Tibial nerve (tissue), 4 donors: Measurements from ENCODE around the gene SOS1. TPM values are rescaled to one million over a fixed set of nuclear protein-coding genes. Genes with fewer than 3 reads are reported as not detected.

Source experiments
- DNase-seq, 2 donors: peaks; one replicate each; pipeline ENCODE4 v3.0.0-alpha.2; 2019; ENCODE audit warnings: low spot score in 2 of 2
- H3K27ac ChIP-seq, 4 donors: fragments of 200-600 bp; sonication (generic) in 3 of 4; one replicate each; pipeline ENCODE4 v1.5.1; 2017 to 2019; ENCODE audit warnings: mild to moderate bottlenecking in 1 of 4
- H3K27me3 ChIP-seq, 2 donors: fragments of 200-600 bp; sonication (generic) in 1 of 2; one replicate each; pipeline versions ENCODE4 v1.5.1 to v1.6.0; 2017 to 2019
- H3K36me3 ChIP-seq, 3 donors: fragments of 200-600 bp; sonication (generic); one replicate each; pipeline ENCODE4 v1.5.1; 2018 to 2019
- H3K4me1 ChIP-seq, 4 donors: fragments of 200-600 bp; sonication (generic) in 3 of 4; one replicate each; pipeline ENCODE4 v1.5.1; 2017 to 2019
- H3K4me3 ChIP-seq, 4 donors: fragments of 200-600 bp; sonication (generic) in 3 of 4; one replicate each; pipeline ENCODE4 v1.5.1; 2017 to 2019; ENCODE audit warnings: mild to moderate bottlenecking in 1 of 4, moderate library complexity in 1 of 4
- H3K9me3 ChIP-seq, 4 donors: fragments of 200-600 bp; sonication (generic) in 3 of 4; one replicate each; pipeline ENCODE4 v1.5.1; 2017 to 2019
- CTCF ChIP-seq, 5 experiments: fragments of 200-600 bp in 3 of 5; fragments of 450-650 bp in 2 of 5; sonication (generic) in 3 of 5; IDR thresholded peaks; one replicate each; pipeline ENCODE4 v1.5.1; 2016 to 2019; ENCODE audit warnings: antibody characterized with exemption in 5 of 5, mild to moderate bottlenecking in 3 of 5, moderate library complexity in 2 of 5
- EP300 ChIP-seq, 2 donors: sonication (generic); formaldehyde crosslinking; IDR thresholded peaks; one replicate each; pipeline ENCODE4 v1.6.1; 2017; ENCODE audit warnings: antibody characterized with exemption in 2 of 2, mild to moderate bottlenecking in 1 of 2
- POLR2A ChIP-seq, 2 donors: fragments of 450-650 bp; IDR thresholded peaks; one replicate each; pipeline ENCODE4 v1.6.1; 2017; ENCODE audit warnings: antibody characterized with exemption in 2 of 2, mild to moderate bottlenecking in 2 of 2, moderate library complexity in 2 of 2
- WGBS, 2 donors: methylation state at CpG; one replicate each; pipeline ENCODE4 v1.1.5; 2018; 5-methylcytosine and 5-hydroxymethylcytosine counted together
- total RNA-seq, 4 donors: library from RNA; depleted of rRNA; stranded (reverse); fragments of >200 nt; gene quantifications; one replicate each; pipeline ENCODE4 v1.1.0, GENCODE V29; 2016

SOS1 gene
- total RNA-seq, 4 donors from 2014 or later, result 18.6 to 27.3 (median 23.4) TPM

- peaks cover 0 to 13% (median 6%) of the 10 kb centered on the region in 4 donors for H3K4me1 ChIP-seq
- H3K36me3 ChIP-seq, result peaks cover 0 to 10% (median 0%) of the 10 kb centered on the region in 3 donors
- no peak overlapping the region for H3K27ac ChIP-seq
- WGBS, 2 donors, result 92 to 98% methylated on average over 5 of the region's 5 CpGs
- TF ChIP-seq CTCF (IDR thresholded peaks at IDR 0.05) (no peak), POLR2A (IDR thresholded peaks at IDR 0.05) (no peak), EP300 (IDR thresholded peaks at IDR 0.05) (no peak)
- no peak overlapping the region for H3K4me3 ChIP-seq
- DNase-seq, result no peak
- no peaks in the 10 kb centered on the region for H3K27me3 ChIP-seq
- no peaks in the 10 kb centered on the region for H3K9me3 ChIP-seq
Measured at GRCh38 chr2:38957972-38958371, 162.9 kb downstream of the SOS1 start.

GRCh38 chr2:38951766-38952165, 169.1 kb downstream of the SOS1 start:
- DNase-seq, result no peak
- H3K36me3 ChIP-seq, result no peaks in the 10 kb centered on the region
- H3K9me3 ChIP-seq, result no peaks in the 10 kb centered on the region
- TF ChIP-seq CTCF (IDR thresholded peaks at IDR 0.05), result no peak
- TF ChIP-seq EP300 (IDR thresholded peaks at IDR 0.05), result no peak
- TF ChIP-seq POLR2A (IDR thresholded peaks at IDR 0.05), result no peak
- H3K4me3 ChIP-seq, result no peak overlapping the region
- H3K27me3 ChIP-seq, result no peaks in the 10 kb centered on the region
- no peaks in the 10 kb centered on the region for H3K4me1 ChIP-seq
- H3K27ac ChIP-seq, result no peak overlapping the region

- no peak for DNase-seq
- Histone ChIP-seq H3K36me3 (no peaks in the 10 kb centered on the region), H3K9me3 (no peaks in the 10 kb centered on the region), H3K27ac (no peak overlapping the region), H3K4me1 (no peaks in the 10 kb centered on the region), H3K27me3 (no peaks in the 10 kb centered on the region), H3K4me3 (no peak overlapping the region)
- 46 to 47% methylated on average over 4 of the region's 4 CpGs for WGBS, 2 donors
- no peak for TF ChIP-seq EP300 (IDR thresholded peaks at IDR 0.05)
- no peak for TF ChIP-seq POLR2A (IDR thresholded peaks at IDR 0.05)
- TF ChIP-seq CTCF (IDR thresholded peaks at IDR 0.05), result no peak
Measured at GRCh38 chr2:38948995-38949394, 171.9 kb downstream of the SOS1 start.

GRCh38 chr2:38948387-38948882, 172.4 kb downstream of the SOS1 start:
- Histone ChIP-seq H3K4me3 (no peak overlapping the region), H3K4me1 (no peaks in the 10 kb centered on the region), H3K36me3 (no peaks in the 10 kb centered on the region), H3K9me3 (no peaks in the 10 kb centered on the region), H3K27ac (no peak overlapping the region), H3K27me3 (no peaks in the 10 kb centered on the region)
- 86% methylated on average over 3 of the region's 3 CpGs for WGBS, 2 donors
- no peak for DNase-seq
- TF ChIP-seq EP300 (IDR thresholded peaks at IDR 0.05) (no peak), CTCF (IDR thresholded peaks at IDR 0.05) (no peak)

GRCh38 chr2:38947241-38948239, 173.3 kb downstream of the SOS1 start:
- 59 to 61% methylated on average over 11 of the region's 11 CpGs for WGBS, 2 donors
- no peak overlapping the region for H3K27ac ChIP-seq
- peak; percentile 46 to 86 for DNase-seq

More at GRCh38 chr2:38947241-38948239, 173.3 kb downstream of the SOS1 start:
- TF ChIP-seq CTCF (IDR thresholded peaks at IDR 0.05), result peak; percentile 48 to 64 (median 57)
- TF ChIP-seq POLR2A (IDR thresholded peaks at IDR 0.05), result no peak
- TF ChIP-seq EP300 (IDR thresholded peaks at IDR 0.05), result no peak
- Histone ChIP-seq H3K4me3 (no peak overlapping the region), H3K27me3 (no peaks in the 10 kb centered on the region), H3K36me3 (peaks cover 0 to 8% (median 0%) of the 10 kb centered on the region in 3 donors), H3K9me3 (no peaks in the 10 kb centered on the region), H3K4me1 (no peaks in the 10 kb centered on the region)
